Hepatocyte (in vitro differentiated cells): ENCODE results near the gene KCNQ5. TPM values are rescaled to one million over a fixed set of nuclear protein-coding genes. Genes with fewer than 3 reads are reported as not detected.

Source experiments
- DNase-seq: peaks from one replicate; pipeline ENCODE4 v3.0.0-alpha.2; 2016; ENCODE audit warnings: low spot score
- H2AFZ ChIP-seq: fragments of 200-600 bp; sonication (generic); 2 replicates; pipeline ENCODE4 v1.6.0; 2016; ENCODE audit warnings: antibody characterized with exemption, mild to moderate bottlenecking
- H3K27ac ChIP-seq: fragments of 200-600 bp; sonication (generic); 2 replicates; pipeline ENCODE4 v1.5.1; 2016; ENCODE audit warnings: mild to moderate bottlenecking
- H3K27me3 ChIP-seq: fragments of 200-600 bp; sonication (generic); 2 replicates; pipeline ENCODE4 v1.6.1; 2016
- H3K36me3 ChIP-seq: fragments of 200-600 bp; sonication (generic); replicated peaks from 2 replicates; pipeline ENCODE4 v1.5.1; 2016; ENCODE audit warnings: low read depth; ENCODE audit not compliant: insufficient read depth
- H3K4me1 ChIP-seq: fragments of 200-600 bp; sonication (generic); 2 replicates; pipeline ENCODE4 v1.5.1; 2016; ENCODE audit warnings: mild to moderate bottlenecking, moderate library complexity; ENCODE audit not compliant: insufficient read depth
- H3K4me2 ChIP-seq: fragments of 200-600 bp; sonication (generic); 2 replicates; pipeline ENCODE4 v1.6.0; 2016
- H3K4me3 ChIP-seq: fragments of 200-600 bp; sonication (generic); 2 replicates; pipeline ENCODE4 v1.5.1; 2016; ENCODE audit warnings: mild to moderate bottlenecking
- H3K79me2 ChIP-seq: fragments of 200-600 bp; sonication (generic); 2 replicates; pipeline ENCODE4 v1.6.0; 2017; ENCODE audit warnings: mild to moderate bottlenecking
- H3K9me2 ChIP-seq: fragments of 200-600 bp; sonication (generic); replicated peaks from 2 replicates; pipeline ENCODE4 v1.6.0; 2017; ENCODE audit warnings: mild to moderate bottlenecking; ENCODE audit not compliant: insufficient read depth
- H3K9me3 ChIP-seq: fragments of 200-600 bp; sonication (generic); 2 replicates; pipeline ENCODE4 v1.5.1; 2016; ENCODE audit warnings: low read depth, mild to moderate bottlenecking
- H4K20me1 ChIP-seq: fragments of 200-600 bp; sonication (generic); 2 replicates; pipeline ENCODE4 v1.6.0; 2016; ENCODE audit warnings: mild to moderate bottlenecking; ENCODE audit not compliant: insufficient read depth, poor library complexity, severe bottlenecking
- CTCF ChIP-seq: fragments of 200-600 bp; sonication (generic); IDR thresholded peaks from 2 replicates; pipeline ENCODE4 v1.5.1; 2016; ENCODE audit warnings: antibody characterized with exemption, mild to moderate bottlenecking; ENCODE audit not compliant: poor library complexity
- EZH2 ChIP-seq: fragments of 200-600 bp; sonication (generic); IDR thresholded peaks from 2 replicates; pipeline ENCODE4 v1.6.1; 2016; ENCODE audit warnings: antibody characterized with exemption, mild to moderate bottlenecking, borderline replicate concordance
- EZH2phosphoT487 ChIP-seq: fragments of 200-600 bp; sonication (generic); IDR thresholded peaks from one replicate; pipeline ENCODE4 v1.6.1; 2018; ENCODE audit warnings: antibody characterized with exemption, mild to moderate bottlenecking, low read depth, moderate library complexity; ENCODE audit not compliant: unreplicated experiment, severe bottlenecking
- WGBS: methylation state at CpG from one replicate; pipeline ENCODE4 v1.1.6; 2016; ENCODE audit warnings: low lambda C conversion rate; ENCODE audit errors: missing lambda C conversion rate; 5-methylcytosine and 5-hydroxymethylcytosine counted together
- polyA plus RNA-seq: library from polyadenylated mRNA; unstranded; fragments of >200 nt; fragmentation: Nextera tagmentation; extraction: Ambion mirVana; gene quantifications from 2 replicates; pipeline ENCODE4 v1.2.1, GENCODE V29; 2016
- total RNA-seq: library from RNA; depleted of rRNA; stranded (reverse); fragments of >200 nt; gene quantifications from 2 replicates; pipeline ENCODE4 v1.2.3, GENCODE V29; 2014

The KCNQ5 gene
- total and polyA plus RNA-seq, 2 experiments from 2014 or later: 1.6 to 2.0 TPM

- Histone ChIP-seq H3K79me2 (no peaks in the 10 kb centered on the region), H3K36me3 (no peaks in the 10 kb centered on the region), H3K27me3 (no peaks in the 10 kb centered on the region), H2AFZ (no peak overlapping the region), H4K20me1 (no peaks in the 10 kb centered on the region), H3K9me3 (no peaks in the 10 kb centered on the region), H3K4me1 (no peaks in the 10 kb centered on the region), H3K4me2 (no peak overlapping the region), H3K9me2 (no peaks in the 10 kb centered on the region), H3K27ac (no peak overlapping the region), H3K4me3 (no peak overlapping the region)
- 93% methylated on average over 9 of the region's 9 CpGs for WGBS
- no peak for DNase-seq
- TF ChIP-seq CTCF (no peak), EZH2phosphoT487 (no peak), EZH2 (no peak)
Measured at GRCh38 chr6:73209117-73209516, 587.3 kb downstream of the KCNQ5 start.

- DNase-seq: no peak
- Histone ChIP-seq H3K4me1 (no peaks in the 10 kb centered on the region), H3K36me3 (no peaks in the 10 kb centered on the region), H3K27me3 (no peaks in the 10 kb centered on the region), H3K9me3 (no peaks in the 10 kb centered on the region), H3K4me2 (no peak overlapping the region), H3K79me2 (no peaks in the 10 kb centered on the region), H2AFZ (no peak overlapping the region), H3K9me2 (no peaks in the 10 kb centered on the region), H3K4me3 (no peak overlapping the region), H3K27ac (no peak overlapping the region), H4K20me1 (no peaks in the 10 kb centered on the region)
- WGBS: 94% methylated on average over 2 of the region's 2 CpGs
- TF ChIP-seq CTCF (no peak), EZH2phosphoT487 (no peak), EZH2 (no peak)
Measured at GRCh38 chr6:73216859-73217258, 595.0 kb downstream of the KCNQ5 start.

- Histone ChIP-seq H3K9me3 (no peaks in the 10 kb centered on the region), H3K27ac (no peak within 1 kb of the TSS), H3K27me3 (no peaks in the 10 kb centered on the region), H3K36me3 (no peaks in the 10 kb centered on the region), H3K79me2 (no peaks in the 10 kb centered on the region), H3K4me2 (no peak within 1 kb of the TSS), H2AFZ (no peak within 1 kb of the TSS), H3K9me2 (no peaks in the 10 kb centered on the region), H3K4me1 (no peaks in the 10 kb centered on the region), H3K4me3 (no peak within 1 kb of the TSS), H4K20me1 (no peaks in the 10 kb centered on the region)
- 96% methylated on average over 4 of the region's 4 CpGs for WGBS
- no peak for TF ChIP-seq CTCF
- no peak for TF ChIP-seq EZH2phosphoT487
- no peak for TF ChIP-seq EZH2
- DNase-seq: no peak
Measured at GRCh38 chr6:73225396-73225795, 603.5 kb downstream of the KCNQ5 start, which contains the start of gene KHDC1L. Gene KHDC1L (minus strand): TSS chr6:73225496. CDS start chr6:73225408, 88 bp downstream.
